SU-DHL-6 (cell line): ENCODE results near the gene SERPINA10.

Source experiments
- H2AFZ ChIP-seq: fragments of 200-600 bp; sonication (generic); 2 replicates; pipeline ENCODE4 v1.6.1; 2014; ENCODE audit warnings: low read depth, mild to moderate bottlenecking, moderate library complexity, mixed read lengths, antibody characterized with exemption, low read length; ENCODE audit not compliant: severe bottlenecking
- H3F3A ChIP-seq: fragments of 200-600 bp; shearing (Covaris generic); 2 replicates; pipeline ENCODE4 v1.6.0; 2016; ENCODE audit warnings: antibody characterized with exemption, mild to moderate bottlenecking; ENCODE audit not compliant: insufficient read depth
- H3K27ac ChIP-seq: fragments of 200-600 bp; sonication (generic); 2 replicates; pipeline ENCODE4 v1.5.1; 2016; ENCODE audit warnings: low read depth, mild to moderate bottlenecking, low read length, moderate library complexity, mixed read lengths
- H3K27me3 ChIP-seq: fragments of 200-600 bp; sonication (generic), shearing (Covaris generic); 2 replicates; pipeline ENCODE4 v1.6.0; 2014; ENCODE audit warnings: mild to moderate bottlenecking, low read length
- H3K36me3 ChIP-seq: fragments of 200-600 bp; sonication (generic); 2 replicates; pipeline ENCODE4 v1.6.1; 2014; ENCODE audit warnings: mild to moderate bottlenecking, low read length, mixed read lengths
- H3K4me2 ChIP-seq: fragments of 300-600, 200-600 bp; shearing (Covaris generic), sonication (generic); 2 replicates; pipeline ENCODE4 v1.6.0; 2014; ENCODE audit warnings: low read length, low read depth, mild to moderate bottlenecking; ENCODE audit not compliant: poor library complexity, severe bottlenecking
- H3K4me3 ChIP-seq: fragments of 200-600 bp; sonication (generic); 2 replicates; pipeline ENCODE4 v1.5.1; 2014; ENCODE audit warnings: antibody characterized with exemption, low read length, mild to moderate bottlenecking, mixed read lengths; ENCODE audit not compliant: insufficient read depth, poor library complexity, severe bottlenecking
- H3K79me2 ChIP-seq: fragments of 200-600 bp; sonication (generic); 2 replicates; pipeline ENCODE4 v1.6.1; 2014; ENCODE audit warnings: mild to moderate bottlenecking, low read length, moderate library complexity; ENCODE audit not compliant: insufficient read depth
- H3K9ac ChIP-seq: fragments of 200-600 bp; sonication (generic); 2 replicates; pipeline ENCODE4 v1.7.0; 2014; ENCODE audit warnings: mild to moderate bottlenecking, low read length
- H3K9me2 ChIP-seq: fragments of 200-600 bp; sonication (generic); replicated peaks from 2 replicates; pipeline ENCODE4 v1.6.1; 2014; ENCODE audit warnings: low read length; ENCODE audit not compliant: insufficient read depth
- H3K9me3 ChIP-seq: fragments of 200-600 bp; sonication (generic); 2 replicates; pipeline ENCODE4 v1.6.1; 2014; ENCODE audit warnings: low read length, mixed read lengths; ENCODE audit not compliant: insufficient read depth
- H4K20me1 ChIP-seq: fragments of 200-600 bp; sonication (generic); 2 replicates; pipeline ENCODE4 v1.6.1; 2014; ENCODE audit warnings: low read depth, mild to moderate bottlenecking, antibody characterized with exemption, low read length, moderate library complexity, mixed read lengths
- CTCF ChIP-seq: fragments of 200-600 bp; sonication (generic); IDR thresholded peaks from one replicate; pipeline ENCODE4 v1.5.1; 2017; ENCODE audit warnings: antibody characterized with exemption, mild to moderate bottlenecking, low read length, moderate library complexity; ENCODE audit not compliant: insufficient read depth, poor library complexity, severe bottlenecking
- EZH2phosphoT487 ChIP-seq: fragments of 200-600 bp; sonication (generic), shearing (Covaris generic); conservative IDR thresholded peaks from 2 replicates; pipeline ENCODE4 v1.6.1; 2018; ENCODE audit warnings: mild to moderate bottlenecking, antibody characterized with exemption, low read length, moderate library complexity, mixed read lengths

SERPINA10 gene

GRCh38 chr14:94244182-94244581, 48.9 kb downstream of the SERPINA10 start:
- Histone ChIP-seq H3K4me3 (no peak overlapping the region), H3K9me3 (no peaks in the 10 kb centered on the region), H3K4me2 (no peak overlapping the region), H3K9me2 (no peaks in the 10 kb centered on the region), H3F3A (no peaks in the 10 kb centered on the region), H4K20me1 (no peaks in the 10 kb centered on the region), H2AFZ (no peak overlapping the region), H3K27ac (no peak overlapping the region), H3K79me2 (no peaks in the 10 kb centered on the region), H3K27me3 (no peaks in the 10 kb centered on the region), H3K9ac (no peak overlapping the region), H3K36me3 (no peaks in the 10 kb centered on the region)
- TF ChIP-seq CTCF (no peak), EZH2phosphoT487 (no peak)

- H3F3A ChIP-seq, result no peaks in the 10 kb centered on the region
These were observed 53.7 kb downstream of the SERPINA10 start for GRCh38 chr14:94239406-94239805.

GRCh38 chr14:94237983-94238382, 55.1 kb downstream of the SERPINA10 start:
- no peaks in the 10 kb centered on the region for H3K27me3 ChIP-seq
- H3K9me3 ChIP-seq, result no peaks in the 10 kb centered on the region
- no peak for TF ChIP-seq CTCF
- no peak for TF ChIP-seq EZH2phosphoT487
- no peak overlapping the region for H3K4me2 ChIP-seq
- no peaks in the 10 kb centered on the region for H3K9me2 ChIP-seq
- no peaks in the 10 kb centered on the region for H3K79me2 ChIP-seq
- no peaks in the 10 kb centered on the region for H3F3A ChIP-seq
- no peak overlapping the region for H3K9ac ChIP-seq
- H4K20me1 ChIP-seq, result no peaks in the 10 kb centered on the region
- no peak overlapping the region for H2AFZ ChIP-seq
- H3K36me3 ChIP-seq, result no peaks in the 10 kb centered on the region
- H3K27ac ChIP-seq, result no peak overlapping the region
- no peak overlapping the region for H3K4me3 ChIP-seq

More at GRCh38 chr14:94239406-94239805, 53.7 kb downstream of the SERPINA10 start:
- H3K4me3 ChIP-seq, result no peak overlapping the region
- H3K9me2 ChIP-seq, result no peaks in the 10 kb centered on the region
- no peaks in the 10 kb centered on the region for H4K20me1 ChIP-seq
- H3K4me2 ChIP-seq, result no peak overlapping the region
- H2AFZ ChIP-seq, result no peak overlapping the region
- no peaks in the 10 kb centered on the region for H3K79me2 ChIP-seq
- H3K27ac ChIP-seq, result no peak overlapping the region
- no peak overlapping the region for H3K9ac ChIP-seq
- H3K27me3 ChIP-seq, result no peaks in the 10 kb centered on the region
- H3K36me3 ChIP-seq, result no peaks in the 10 kb centered on the region
- H3K9me3 ChIP-seq, result no peaks in the 10 kb centered on the region
- TF ChIP-seq CTCF (no peak), EZH2phosphoT487 (no peak)

- H3K79me2 ChIP-seq, result no peaks in the 10 kb centered on the region
- TF ChIP-seq EZH2phosphoT487 (no peak), CTCF (no peak)
- H3K4me3 ChIP-seq, result no peak overlapping the region
- H3K36me3 ChIP-seq, result no peaks in the 10 kb centered on the region
- no peak overlapping the region for H2AFZ ChIP-seq
- no peaks in the 10 kb centered on the region for H3K9me2 ChIP-seq
- H4K20me1 ChIP-seq, result no peaks in the 10 kb centered on the region
- no peaks in the 10 kb centered on the region for H3F3A ChIP-seq
- H3K9ac ChIP-seq, result no peak overlapping the region
- no peak overlapping the region for H3K4me2 ChIP-seq
- H3K27me3 ChIP-seq, result no peaks in the 10 kb centered on the region
- H3K9me3 ChIP-seq, result no peaks in the 10 kb centered on the region
- no peak overlapping the region for H3K27ac ChIP-seq
These were observed 56.0 kb downstream of the SERPINA10 start for GRCh38 chr14:94237046-94237445.
